Pulmonary artery endothelial cell (primary cell): ENCODE data around the gene FGD3. TPM values are rescaled to one million over a fixed set of nuclear protein-coding genes. Genes with fewer than 3 reads are reported as not detected.

Experiments
- DNase-seq: peaks from one replicate; pipeline ENCODE4 v3.0.0-alpha.2; 2011; ENCODE audit warnings: low read depth, low spot score
- total RNA-seq: library from RNA; depleted of rRNA; stranded (reverse); fragments of >200 nt; gene quantifications from 2 replicates; pipeline ENCODE4 v1.2.3, GENCODE V29; 2014

Gene FGD3
- total RNA-seq, 1 donor from 2014 or later, result not detected

GRCh38 chr9:93051680-93052089 is 104.4 kb downstream of the FGD3 start:
- no peak for DNase-seq

DNA sequence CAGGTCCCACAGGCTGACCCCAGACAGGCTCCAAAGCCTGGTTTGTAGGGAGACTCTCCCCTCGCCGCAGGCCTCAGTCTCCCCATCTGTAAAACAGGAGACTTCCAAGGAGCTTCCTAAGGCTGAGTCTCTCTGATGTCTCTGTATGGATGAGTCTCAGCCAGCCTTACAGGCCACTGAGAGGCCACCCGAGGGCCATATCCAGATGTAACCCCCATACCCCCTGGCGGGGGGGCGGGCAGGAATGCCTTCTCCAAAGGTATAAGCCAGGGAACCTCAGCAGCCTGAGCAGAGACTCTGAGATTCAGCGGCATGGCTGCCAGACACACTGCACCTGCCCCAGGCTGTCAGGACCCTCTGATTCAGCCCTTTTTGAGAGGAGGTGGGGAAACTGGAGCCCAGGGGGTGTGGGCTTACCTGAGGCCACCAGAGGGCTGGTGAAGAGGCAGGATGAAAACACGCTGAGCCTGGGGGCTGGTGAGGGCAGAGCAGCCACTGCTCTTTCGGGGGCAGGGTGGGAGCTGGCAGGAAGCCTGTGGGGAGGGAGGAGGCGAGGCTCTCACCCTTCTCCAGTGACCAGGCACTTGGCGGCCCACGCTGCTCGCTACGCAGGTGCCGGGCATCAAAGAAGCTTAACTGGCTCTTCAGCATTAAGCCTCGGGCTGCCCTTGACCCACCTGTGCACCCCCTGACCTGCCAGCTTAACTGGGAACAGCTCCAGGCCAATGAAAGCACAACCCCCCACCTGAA is 105.6 kb downstream of the FGD3 start:
- no peak for DNase-seq

GRCh38 chr9:93053781-93054331 is 106.5 kb downstream of the FGD3 start:
- no peak for DNase-seq

DNA sequence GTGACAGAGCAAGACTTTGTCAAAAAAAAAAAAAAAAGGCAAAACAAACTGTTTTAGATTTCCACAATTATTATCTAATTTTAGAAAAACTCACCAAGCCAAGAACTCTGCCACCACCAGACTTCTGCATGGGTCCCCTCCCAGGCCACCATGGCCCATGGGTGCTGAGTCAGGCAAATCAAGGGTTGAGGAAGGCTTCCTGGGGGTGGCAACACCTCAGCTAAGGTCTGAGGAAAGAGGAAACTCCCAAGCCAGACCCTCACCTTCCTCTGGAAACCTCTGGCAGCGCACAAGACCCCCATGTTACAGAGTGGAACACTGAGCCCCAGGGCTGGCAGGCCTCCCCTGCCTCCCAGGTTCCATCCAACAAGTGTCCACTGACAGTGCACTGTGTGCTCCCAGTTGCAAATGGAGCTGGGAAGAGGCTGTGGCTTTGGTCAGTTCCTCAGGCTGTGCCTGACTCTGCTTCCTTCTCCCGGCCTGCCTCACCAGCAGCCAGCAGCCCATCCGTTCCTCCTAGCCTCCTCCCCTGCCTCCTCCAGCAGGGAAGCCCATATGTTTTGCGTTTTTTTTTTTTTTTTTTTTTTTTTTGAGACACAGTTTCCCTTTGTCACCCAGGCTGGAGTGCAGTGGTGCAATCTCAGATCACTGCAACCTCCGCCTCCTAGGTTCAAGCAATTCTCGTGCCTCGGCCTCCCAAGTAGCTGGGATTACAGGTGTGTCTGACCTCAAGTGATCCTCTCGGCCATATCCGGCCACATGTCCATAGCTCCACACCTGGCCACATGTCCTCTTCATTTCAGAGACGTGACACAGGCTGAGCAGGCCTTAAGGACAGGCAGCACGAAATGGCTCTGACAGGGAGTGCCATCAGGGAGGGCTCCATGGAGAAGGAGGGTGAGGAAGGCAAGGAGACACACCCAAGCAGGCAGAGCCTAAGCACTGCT is 107.7 kb downstream of the FGD3 start:
- DNase-seq, result no peak

GRCh38 chr9:93057042-93057702 is 109.8 kb downstream of the FGD3 start:
- no peak for DNase-seq

DNA sequence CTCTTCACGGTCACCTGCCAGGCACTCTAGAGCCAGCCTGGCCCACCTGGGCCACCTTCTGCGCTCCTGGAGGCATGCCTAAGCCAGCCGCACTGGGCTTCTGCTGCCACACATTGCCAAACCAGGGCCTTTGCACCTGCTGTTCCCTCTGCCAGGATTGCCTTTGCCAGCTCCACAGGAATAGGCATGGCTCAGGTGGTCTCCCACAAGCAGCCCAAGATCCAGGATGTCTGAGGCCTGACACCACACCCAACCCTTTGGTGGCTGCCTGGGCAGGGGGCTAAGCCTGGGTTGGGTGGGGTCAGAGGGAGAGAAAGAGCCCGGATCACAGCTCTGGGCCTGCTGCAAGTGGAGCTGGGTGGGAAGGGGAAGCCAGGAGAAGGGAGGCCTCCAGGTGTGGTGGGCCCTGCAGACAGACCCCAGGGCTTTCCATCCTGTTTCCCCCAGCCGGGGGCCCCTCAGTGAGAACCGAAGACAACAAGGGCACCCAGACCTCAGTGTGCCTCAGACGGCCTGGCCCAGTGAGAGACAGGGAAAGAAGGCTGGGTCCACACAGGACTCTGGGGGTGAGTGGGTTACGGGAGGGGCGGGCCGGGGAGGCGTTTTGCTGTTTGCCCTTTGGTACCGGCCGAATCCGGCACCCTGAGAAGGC is 110.5 kb downstream of the FGD3 start:
- no peak for DNase-seq

DNA sequence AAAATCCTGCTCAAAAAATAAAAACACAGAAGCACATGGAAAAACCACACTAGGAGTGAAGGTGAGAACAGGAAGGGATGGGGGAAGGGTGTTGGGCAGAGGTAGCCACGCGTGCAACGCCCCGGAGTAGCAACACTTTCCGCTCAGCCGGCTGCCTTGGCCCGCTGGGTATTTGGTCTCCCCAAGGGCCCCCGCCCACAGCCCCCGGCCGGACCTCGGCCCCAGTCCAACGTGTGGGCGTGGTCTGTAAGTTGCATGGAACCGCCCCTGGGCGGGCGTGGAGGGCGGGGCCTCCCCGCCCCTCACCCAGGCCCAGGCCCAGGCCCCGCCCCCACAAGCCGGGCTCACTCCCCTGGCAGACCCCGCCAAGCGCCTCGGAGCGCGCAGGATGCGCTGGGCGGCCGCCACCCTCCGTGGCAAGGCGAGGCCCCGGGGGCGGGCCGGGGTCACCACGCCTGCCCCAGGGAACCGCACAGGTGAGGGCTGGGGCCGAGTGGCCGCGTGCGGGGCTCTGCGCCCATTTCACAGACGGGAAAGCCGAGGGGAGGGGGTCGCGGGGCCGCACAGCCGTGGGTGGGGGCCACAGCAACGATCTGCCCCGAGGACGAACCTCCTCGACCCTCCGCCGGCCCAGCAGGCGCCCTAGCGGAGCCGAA is 111.2 kb downstream of the FGD3 start, which contains the start of gene SUSD3:
Gene SUSD3, plus strand, starts transcription at position 347 of the 656 bp plus-strand sequence. Its CDS starts 42 bp downstream, at position 389.
- no peak for DNase-seq

- no peak for DNase-seq
Observed at GRCh38 chr9:93059011-93059714, 111.8 kb downstream of the FGD3 start.

DNA sequence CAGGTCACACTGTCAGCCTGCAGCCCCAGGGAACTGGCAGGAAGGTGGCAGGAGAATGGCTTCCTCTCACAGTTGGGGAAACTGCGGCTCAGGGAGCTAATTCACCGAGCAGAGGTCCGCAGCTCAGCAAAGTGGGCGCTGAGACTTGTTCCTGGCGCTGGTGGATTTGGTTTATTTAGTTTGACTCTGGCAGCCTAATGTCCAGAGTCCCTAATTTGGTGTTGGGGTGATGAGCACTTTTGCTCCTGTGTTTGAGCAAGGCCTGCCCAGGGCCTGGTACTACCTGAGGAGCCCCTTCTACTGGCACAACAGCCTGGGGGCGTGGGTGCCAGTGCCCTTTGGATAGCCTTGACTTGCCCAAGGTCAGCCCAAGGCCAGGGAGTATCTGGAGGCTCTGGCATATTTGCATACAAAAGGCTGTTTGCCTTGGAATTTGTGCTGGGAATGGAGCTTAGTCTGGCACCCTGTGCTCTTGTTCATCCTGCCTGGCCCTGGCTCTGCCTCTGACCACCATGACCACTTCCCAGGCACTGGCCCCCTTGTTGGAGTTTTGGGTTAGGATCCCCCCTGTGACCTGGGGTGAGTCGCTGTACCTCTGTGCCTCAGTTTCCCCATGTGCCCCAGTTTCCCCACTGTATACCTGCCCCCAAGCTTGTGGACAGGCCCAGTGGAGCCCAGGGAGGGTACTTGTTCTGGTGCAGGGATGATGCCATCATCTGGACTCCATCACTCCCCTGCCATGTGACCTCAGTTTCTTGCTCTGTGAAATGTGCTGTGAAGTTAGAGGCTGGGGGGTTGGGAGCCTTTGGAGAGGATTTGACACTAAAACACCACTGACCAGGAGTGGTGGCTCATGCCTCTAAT is 112.6 kb downstream of the FGD3 start:
- DNase-seq, result no peak

DNA sequence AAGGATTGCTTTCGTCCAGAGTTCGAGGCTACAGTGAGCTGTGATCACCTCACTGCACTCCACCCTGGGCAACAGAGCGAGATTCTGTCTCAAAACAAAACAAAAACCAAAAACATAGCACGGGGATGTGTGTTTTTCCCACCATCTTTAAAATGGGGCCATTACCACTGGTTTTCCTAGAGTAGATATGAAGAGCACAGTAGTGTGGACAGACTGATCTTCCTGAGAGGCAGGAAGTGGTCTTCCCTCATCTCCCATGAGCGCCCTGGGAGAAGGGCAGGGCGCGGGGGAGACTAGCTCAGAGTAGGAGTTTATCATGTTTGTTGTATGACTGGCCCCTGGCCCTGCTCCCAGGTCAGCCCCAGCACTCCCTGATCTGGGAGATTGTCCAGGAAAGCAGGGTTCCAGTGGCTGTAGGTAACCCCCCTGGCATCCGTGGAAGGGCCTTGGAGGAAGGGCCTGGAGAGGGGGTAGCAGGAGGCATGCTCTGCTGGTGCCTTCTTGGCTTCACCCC is 113.5 kb downstream of the FGD3 start:
- no peak for DNase-seq

GRCh38 chr9:93061260-93061751 is 114.0 kb downstream of the FGD3 start:
- DNase-seq, result no peak

- no peak for DNase-seq
Observed at GRCh38 chr9:93061791-93062763, 114.8 kb downstream of the FGD3 start.

- no peak for DNase-seq
Observed at GRCh38 chr9:93064392-93065134, 117.2 kb downstream of the FGD3 start.

DNA sequence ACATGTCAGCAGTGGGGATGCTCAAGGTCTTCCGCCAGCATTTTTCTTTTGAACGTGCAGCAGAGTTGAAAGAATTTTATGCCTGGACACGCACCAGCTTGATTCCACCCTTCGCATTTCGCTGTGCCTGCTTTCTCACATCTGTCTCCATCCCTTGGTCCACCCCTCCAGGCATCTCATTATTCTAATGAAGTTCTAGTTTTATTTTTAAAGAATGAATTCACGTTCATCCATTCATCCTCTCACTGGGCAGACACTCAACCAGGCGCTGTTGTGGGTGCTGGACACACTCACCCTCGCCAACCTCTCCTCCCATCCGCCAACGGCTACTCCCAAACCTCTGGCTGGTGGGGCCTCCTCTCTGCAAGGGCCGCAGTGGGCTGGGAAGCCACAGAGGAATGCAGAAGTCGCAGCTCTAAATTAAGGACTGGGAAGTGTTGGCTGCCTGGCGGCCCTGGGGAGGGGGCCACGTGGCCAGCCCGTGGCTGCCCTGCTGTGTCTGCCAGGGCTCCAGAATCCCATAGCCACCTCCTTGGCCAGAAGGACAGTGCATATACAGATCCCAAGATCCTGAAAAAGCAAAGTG is 117.9 kb downstream of the FGD3 start:
- DNase-seq, result no peak

- DNase-seq, result no peak
Observed at GRCh38 chr9:93066978-93067603, 119.8 kb downstream of the FGD3 start.

DNA sequence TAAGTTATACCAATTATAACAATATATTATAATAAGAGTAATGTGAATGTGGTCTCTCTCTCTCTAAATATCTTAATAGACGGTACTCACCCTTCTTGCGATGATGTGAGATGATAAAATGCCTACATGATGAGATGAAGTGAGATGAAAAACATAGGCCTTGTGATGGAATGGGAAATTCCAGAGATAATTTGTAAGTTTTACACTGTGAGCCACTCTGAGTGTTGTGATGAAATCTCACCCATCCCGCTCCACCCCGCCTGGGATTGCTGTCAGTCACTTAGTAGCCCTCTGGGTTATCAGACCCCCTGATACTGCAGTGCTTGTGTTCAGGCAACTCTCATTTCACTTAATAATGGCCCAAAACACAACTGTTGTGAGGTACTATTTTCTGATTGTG is 121.6 kb downstream of the FGD3 start:
- DNase-seq, result no peak
